GM19372 (cell line): Measurements from ENCODE around the gene TBC1D22A.
"Not testable (repeated sequence)": the region's sequence is repeated elsewhere in the genome, so short reads cannot be mapped to it uniquely, and the experiment has no call there.

ENCODE experiments used
- ATAC-seq: cut with Tn5 transposase; IDR thresholded peaks from one replicate; pipeline ENCODE4 v1.9.1; 2021; ENCODE audit warnings: mild to moderate bottlenecking, low read depth, moderate library complexity; ENCODE audit not compliant: unreplicated experiment

TBC1D22A gene

DNA sequence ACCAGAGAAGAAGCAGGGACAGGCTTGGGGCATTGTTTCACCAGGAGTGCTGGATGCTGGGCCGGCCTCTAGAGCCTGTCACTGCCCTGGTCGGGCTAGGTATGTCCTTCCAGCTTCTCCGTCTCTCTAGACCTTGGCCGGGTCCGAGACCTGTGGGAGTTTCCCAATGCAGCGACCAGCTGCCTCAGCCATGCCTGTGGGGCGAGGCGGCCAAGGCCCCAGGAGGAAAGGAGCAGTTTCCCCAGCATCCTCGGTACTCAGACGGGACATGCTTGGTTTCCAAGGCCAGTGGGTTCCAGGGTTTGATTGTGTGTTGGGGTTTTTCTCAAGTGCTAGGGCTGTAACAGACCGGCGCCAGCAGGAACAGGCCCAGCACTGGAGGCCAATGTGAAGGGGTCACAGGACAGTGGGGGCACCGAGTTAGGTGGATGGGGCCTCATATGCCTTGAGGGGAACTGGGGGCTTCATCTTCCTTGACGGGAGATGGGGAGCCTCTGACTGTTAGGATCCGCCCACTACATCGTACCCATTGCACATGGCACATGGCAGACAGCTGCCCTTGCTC is 339.0 kb downstream of the TBC1D22A start:
- ATAC-seq: no peak

DNA sequence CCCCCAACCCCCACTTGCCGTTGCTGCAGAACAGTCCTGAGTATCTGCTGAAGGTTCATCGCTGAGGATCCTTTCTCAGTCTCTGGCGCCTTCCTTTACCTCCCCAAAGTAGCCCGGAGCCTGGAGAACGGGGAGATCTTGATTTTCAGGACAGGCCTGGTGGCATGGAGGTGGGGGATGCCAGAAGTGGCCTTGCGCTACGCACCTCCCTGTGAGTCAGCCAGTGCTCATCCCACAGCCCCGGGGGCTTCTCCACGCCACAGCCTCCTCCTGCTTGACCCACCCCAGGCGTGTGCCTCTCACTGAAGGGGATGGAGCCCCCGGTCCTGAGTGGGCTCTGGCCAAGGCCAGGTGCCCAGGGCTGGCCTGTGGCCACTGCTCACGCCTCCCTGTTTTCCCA is 339.6 kb downstream of the TBC1D22A start:
- ATAC-seq: no peak

DNA sequence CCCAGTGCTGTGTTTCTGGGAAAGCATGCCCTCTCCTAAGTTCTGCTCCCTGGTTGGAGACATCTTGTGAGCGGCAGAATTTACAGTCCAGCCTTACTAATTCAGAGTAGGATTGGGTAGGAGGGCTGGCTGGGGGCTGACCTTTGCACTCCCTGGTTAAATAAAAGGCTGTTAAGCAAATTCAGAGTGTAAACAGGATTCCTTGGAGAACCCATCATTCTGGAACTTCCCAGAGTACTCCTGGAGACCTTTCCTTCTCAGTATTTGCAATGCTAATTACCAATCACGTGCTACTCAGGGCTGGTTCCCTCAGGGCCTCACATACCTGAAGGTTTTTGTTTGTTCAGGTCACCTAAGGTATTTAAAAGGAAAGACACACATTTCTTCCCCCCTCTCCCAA is 340.2 kb downstream of the TBC1D22A start:
- no peak for ATAC-seq

DNA sequence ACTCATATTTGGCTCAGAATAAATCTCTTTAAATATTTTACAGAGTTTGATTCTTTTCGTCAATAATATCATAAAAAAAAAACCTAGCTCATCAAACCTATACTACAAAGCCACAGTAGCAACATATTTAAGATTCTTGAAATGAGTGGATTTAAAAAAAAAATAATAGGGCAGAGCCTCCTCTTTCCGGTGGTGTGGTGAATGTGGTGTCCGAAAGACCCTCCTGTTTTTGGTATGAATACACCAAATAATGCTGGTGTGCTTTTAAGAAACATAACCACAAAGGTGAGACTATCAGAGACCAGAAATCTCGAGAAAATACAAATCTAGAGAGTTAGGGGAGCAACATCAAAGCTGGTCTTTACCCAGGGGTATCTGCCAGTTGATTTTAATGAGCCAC is 342.6 kb downstream of the TBC1D22A start:
- no peak for ATAC-seq

DNA sequence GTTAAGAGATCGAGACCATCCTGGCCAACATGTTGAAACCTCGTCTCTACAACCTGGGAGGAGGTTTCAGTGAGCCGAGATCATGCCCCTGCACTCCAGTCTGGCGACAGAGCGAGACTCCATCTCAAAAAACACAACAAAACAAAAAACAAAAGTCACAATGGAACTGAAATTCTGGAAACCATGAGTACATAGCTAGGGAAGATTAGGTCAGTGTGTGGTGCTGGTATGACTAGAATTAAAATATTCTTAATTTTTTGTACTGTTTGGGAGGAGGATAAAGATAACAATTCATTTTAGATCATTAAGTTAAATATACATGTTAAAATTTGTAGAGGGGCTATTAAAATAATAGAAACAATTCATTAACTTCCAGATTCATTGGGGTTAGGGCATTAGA is 344.4 kb downstream of the TBC1D22A start:
- no peak for ATAC-seq

DNA sequence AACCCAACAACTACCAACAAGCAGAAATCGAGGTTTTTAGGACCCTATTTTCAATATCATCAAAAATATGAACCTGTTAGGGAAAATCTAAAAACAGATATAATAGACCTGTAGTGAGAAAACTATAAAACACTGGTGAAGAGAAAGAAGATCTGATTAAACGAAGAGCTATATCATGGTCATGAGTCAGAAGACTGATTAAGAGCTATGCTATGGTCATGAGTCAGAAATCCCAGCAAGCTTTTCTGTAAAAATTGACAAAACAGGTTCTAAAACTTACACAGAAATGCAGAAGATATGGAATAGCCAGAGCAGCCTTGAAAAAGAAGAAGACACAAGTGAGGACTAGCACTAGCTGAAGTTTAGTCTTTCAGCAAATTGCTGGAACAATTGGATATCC is 345.0 kb downstream of the TBC1D22A start:
- no peak for ATAC-seq

DNA sequence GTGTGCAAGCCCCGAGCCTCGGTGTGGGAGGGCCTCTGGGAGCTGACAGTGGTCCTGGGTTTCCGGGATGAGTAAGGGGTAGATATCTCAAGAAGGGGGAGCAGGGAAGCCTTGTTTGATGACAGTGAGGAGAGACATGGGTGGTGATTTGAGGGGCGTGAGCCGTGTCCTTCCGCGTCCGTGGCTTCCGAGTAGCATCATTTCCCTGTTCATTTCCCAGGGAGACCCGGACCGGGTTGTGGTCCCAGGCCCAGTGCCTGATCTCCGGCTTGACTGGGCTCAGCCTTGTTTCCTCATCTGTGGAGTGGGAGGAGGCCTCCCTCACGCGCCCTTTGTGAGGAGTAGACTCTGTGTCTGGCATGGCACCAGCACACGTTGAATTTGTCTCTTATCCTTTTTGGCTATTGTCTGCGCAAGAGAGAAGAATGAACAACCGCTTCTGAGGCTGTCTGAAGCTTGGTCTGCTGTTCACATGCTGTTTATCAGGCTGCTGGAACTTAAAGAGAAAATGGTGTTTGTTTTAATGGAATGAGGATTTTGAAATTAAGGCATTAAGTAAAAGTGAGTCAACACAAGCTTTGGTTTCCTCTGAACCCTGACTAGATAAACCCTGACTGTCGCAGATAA is 348.5 kb downstream of the TBC1D22A start:
- ATAC-seq: no peak

DNA sequence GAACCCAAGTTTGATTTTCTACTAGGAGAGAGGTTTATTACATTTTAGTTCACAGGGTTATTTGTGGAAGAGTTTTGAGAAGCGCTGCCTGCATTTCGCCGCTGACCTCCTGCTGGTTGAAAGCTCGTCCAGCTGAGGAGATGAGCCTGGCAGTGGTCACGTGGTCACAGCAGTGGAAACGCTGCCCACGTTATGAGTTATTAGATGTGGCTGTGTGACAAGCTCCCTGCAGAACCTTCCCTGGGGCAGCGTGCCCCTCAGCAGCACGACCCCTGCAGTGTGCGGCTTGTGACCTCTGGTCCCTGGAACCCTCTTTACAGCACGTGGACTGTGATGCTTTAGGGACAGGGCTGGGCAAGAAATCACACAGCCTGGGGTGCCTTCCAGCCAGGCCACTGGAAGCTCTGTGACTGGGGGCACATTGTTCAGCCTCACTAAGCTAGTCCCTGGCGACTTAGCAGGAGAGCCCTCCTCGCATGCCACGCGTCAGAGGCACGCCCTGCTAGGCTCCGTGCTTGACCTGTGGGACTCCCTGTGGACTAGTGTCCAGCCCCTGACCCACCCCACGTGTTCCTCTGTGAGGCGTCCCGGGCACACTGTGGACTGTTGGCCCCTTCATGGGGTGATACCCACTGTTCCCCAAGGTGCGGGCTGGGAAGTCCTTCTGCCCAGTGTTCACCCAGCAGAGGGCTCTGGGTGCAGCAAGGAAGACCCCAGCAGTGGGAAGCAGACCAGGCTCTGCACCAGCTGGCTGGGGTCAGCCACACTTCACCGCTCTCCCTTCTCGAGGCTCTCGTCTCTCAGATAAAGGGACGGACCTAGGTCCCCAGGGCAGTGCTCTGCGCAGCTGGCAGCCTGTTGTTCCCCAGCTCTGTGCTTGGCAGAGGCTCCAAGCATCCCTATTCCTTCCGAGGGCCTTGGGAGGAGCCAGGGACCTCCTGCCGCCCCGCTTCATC is 349.5 kb downstream of the TBC1D22A start:
- ATAC-seq: no peak

DNA sequence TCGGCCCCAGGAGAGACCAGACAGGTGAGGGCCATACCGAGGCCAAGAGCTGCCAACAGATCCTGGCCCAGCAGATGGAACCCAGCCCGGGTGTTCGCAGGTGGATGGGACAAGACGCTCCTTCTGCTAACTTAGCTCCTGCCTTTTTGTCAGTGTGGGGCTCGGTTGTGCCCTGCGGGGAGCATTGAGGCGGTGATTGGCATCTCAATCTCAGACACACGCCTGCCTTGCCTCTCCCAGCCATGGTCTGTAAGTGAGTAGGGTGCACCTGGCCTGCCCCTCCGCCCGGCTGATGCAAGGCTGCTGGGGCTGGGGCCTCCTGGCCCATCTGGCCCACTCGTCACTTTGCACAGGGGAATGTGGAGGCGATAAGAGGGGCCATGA is 350.1 kb downstream of the TBC1D22A start:
- no peak for ATAC-seq

DNA sequence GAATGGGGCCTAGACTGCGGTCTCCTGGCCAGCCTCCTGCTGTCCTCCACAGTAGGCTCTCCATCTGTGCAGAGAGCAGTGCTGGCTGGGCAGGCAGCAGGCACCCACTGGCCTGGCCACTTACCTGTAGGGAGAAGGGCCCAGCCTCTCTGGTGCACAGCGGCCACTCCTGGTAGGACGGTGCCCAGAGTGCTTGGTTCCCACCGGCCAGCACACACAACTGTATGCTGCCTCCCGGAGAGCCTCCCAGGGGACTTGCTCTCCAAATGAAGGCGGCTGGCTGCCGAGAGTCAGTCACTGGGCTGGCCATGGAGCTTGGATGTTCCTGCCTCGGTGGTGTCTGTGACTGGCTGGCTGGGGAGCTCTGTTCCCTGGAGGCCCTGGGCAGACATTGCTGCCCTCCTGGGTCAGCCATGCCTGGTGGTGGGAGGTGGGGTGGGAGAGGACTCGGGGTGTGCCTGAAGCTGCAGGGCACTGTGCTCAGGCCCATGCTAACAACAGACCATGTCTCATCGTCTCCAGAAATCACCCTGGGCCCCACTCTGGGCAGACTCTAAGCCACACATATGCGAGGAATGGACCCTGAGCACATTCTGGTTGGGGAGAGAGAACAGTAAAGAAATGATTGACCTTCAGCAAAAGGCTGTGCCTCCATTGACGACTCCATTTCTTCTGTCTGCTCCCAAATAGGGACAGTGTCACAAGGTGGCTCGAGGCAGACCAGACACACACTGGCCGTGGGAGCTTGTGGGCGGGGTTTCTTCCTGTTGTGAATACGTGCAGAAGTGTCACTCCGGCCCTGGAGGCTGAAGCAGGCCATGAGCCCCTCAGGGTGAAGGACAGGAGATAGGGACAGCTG is 350.8 kb downstream of the TBC1D22A start:
- ATAC-seq: no peak

DNA sequence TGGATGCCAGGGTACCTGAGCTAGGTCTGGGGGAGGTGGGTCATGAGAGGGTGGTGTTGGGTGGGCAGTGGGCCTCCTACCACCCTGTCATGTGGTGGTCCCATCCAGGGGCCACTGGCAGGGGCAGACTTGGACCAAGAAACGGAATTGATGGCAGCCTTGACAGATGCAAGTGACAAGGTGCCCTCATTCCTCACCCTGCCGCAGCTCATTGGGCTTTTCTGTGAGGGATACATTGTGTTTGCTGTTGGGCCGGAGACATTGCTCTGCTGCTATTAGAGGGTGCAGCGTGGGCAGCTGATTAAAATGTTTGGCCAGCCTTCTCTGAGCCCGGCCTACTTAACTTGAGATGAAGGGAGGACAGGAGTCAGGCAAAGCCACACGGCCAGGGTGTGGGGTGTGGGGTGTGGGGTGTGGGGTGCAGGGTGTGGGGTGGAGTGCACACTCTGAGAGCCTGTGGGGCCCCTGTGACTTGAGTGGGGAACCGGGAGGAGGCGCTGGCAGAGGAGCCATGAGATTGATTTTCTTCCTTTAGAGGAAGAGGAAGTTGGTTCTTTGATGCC is 351.5 kb downstream of the TBC1D22A start:
- no peak for ATAC-seq

DNA sequence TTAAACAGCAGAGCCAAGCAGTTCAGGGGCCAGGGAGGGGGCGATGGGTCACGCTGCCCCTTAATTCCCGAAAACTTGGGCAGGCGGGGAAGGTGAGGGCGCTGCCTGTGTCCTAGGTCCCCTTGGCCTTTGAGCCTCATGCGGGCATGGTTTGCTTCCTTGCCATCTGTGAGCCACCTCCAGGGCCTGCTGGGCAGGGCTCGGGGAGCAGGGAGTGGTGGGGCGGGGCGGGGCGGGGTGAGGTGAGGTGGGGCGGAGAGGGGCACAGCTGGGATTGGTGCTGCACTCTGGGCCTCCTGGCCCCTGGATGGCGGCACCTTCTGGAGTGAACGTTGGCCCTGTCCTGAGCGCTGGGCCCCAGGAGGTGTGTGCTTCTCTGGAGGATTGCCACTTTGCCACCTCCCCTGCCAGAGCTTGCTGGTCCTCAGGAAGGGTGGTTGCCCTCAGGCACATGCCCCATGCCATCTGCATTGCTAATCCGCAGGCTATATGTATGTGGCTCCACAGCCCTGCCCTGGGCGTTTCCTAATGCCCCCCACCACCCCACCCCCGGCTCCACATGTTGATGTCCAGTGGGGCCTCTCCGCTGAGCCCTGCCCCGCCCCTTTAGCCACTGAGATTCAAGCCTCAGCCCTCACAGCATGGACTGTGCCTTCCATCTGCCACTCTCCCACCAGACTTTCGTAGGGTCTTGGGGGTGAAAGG is 352.5 kb downstream of the TBC1D22A start:
- ATAC-seq: no peak

DNA sequence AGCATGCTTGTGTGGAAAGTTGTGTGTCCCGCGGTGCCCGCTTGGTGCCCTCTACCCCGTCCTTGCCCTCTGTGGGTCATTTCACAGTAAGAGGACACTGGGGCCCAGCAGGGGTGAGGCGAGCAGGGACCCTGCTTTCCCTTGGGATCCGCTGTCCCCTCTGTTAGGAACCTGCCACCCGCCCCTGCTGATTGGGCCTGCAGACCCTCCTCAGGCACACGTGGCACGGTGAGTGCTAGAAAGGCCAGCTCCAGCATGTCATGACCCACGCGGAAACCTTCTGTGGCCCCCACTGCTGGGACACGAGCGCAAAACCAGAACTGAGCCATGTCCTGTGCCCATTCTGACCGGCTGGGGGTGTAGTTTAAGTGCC is 353.1 kb downstream of the TBC1D22A start:
- no peak for ATAC-seq

DNA sequence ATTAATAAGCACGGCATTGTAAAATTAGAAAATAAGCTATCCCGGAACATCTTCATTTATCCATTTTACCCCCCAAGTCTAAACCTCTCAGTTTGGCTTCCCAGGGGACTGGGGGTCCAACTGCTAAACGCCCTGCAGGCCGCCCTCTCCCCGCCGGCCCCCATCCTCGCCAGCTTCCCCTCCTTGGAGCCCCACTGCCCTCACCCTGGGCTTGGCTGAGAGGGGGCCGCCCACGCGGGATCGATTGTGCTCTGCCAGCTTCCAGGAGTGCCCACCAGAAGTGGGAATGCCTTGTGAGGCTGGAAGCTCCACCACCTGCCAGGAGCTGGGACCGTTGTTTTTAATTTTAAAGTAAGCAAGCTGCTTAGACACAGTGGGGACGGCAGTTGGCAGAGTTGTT is 353.5 kb downstream of the TBC1D22A start:
- ATAC-seq: no peak

DNA sequence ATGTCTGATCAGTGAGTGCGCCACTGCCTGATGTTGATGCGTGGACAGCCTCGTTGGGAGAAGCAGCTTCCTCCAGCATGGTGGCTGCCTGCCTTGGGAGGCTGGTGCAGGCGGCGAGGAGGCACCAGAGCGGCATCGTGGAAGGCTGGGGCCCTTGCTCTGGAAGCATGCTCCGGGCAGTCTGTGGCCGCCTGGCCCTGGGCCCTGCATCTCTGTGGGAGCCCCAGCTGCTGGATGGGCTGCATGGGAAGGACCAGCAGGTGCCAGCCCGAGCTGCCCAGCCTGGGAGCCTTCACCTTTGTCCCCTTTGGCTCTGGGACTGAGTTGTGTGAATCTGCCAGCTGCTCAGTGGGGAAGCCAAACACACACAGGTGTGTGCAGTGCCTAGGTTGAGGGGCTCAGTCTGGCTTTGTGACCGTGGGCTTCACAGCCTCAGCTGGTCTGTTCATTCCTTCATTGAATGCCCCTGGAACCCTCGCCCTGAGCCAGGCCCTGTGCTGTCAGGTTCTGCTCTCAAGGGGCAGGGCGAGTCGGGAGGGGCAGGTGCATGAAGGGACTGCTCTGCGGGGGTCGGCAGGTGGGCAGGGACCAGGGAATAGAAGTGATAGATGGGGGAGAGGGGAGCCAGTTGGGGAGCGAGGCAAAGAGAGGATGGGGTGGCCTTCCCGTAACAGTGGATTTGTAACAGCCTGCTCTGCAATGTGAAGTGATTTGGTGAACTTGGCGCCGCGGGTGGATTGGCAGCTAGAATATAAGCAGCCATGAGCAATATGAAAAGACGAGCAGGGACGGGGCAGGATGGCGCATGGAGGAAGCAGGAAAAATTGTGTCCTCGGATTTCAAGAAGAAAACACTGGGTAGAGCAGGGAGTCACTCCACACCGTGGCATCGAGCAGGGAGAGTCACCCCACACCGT is 354.2 kb downstream of the TBC1D22A start:
- no peak for ATAC-seq

DNA sequence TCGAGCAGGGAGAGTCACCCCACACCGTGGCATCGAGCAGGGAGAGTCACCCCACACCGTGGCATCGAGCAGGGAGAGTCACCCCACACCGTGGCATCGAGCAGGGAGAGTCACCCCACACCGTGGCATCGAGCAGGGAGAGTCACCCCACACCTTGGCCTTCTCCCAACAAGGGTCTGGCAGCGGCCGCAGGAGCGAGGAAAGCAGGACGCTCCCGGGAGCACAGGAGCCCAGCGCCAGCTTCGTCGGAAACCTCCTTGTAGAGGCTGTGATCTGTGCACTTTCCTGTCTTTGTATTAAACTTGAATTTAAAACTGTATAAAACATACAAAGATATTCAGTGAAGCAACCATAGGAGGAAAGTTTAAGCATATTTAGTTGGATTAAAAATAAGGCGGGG is 355.0 kb downstream of the TBC1D22A start:
- ATAC-seq: not testable (repeated sequence)

DNA sequence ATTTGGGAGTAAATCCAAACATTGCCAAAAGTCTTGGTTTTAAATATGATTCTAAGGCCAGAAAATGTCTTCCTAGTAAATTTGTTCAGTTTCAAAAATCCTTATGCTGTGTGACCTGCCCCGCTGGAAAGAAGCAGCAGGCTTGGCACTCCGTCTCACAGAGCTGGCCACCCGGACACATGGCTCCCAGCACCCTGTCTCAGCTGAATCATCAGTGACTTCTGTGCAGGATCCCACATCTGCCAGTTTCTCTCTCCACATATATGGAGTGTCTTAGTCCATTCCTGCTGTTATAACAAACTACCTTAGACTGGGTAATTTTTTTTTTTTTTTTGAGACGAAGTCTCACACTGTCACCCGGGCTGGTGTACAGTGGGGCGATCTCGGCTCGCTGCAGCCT is 356.7 kb downstream of the TBC1D22A start:
- no peak for ATAC-seq

DNA sequence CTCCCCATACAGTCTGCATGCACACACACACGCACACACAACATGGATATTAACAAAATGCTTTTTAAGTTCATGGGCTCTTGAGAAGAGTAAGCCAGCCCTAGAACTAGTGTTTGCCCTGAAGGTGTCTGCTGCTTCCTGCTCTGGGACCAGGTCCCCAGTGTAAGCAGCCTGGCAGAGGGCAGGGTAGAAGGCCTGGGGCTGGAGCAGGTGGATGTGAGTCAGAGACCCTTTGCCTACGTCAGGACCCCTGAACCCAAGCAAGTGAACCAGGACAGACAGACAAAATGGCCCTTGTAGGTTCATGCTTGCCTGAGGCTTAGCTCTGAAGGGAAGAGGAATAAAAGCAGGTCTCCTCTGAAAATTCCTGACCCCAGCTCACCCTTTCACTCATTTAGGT is 357.9 kb downstream of the TBC1D22A start:
- ATAC-seq: no peak

DNA sequence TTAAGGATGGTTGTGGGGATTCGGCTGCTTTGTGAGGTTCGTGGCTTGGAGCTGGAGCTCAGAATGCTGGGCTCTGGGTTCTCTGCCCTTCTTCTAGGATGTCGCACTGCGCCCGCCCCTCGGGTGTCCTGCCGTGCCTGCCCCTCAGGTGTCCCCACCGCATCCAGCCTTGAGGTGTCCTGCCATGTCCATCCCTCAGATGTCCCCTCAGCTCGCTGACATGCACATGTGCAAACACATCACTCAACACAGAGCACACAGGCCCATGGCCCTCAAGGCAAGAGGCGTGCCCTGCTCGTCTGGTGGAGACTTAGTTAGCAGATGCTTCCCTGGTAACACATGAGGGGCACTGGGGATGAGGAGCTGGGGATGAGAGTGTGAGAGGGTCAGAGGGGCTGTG is 359.3 kb downstream of the TBC1D22A start:
- ATAC-seq: no peak
